H9 (cell line): ENCODE data around the gene FARP1. TPM values are rescaled to one million over a fixed set of nuclear protein-coding genes. Genes with fewer than 3 reads are reported as not detected.

Experiments used
- DNase-seq: peaks from one replicate; pipeline ENCODE4 v3.0.0-alpha.2; 2017
- H2AFZ ChIP-seq: one replicate; pipeline ENCODE4 v1.6.1; 2013; ENCODE audit warnings: mild to moderate bottlenecking, low read length, control low read depth, moderate library complexity
- H2AK5ac ChIP-seq: 2 replicates; pipeline ENCODE4 v1.6.1; 2013; ENCODE audit warnings: low read length, control low read depth, mixed read lengths; ENCODE audit not compliant: insufficient read length
- H2BK120ac ChIP-seq: one replicate; pipeline ENCODE4 v1.6.1; 2013; ENCODE audit warnings: low read depth, mild to moderate bottlenecking, low read length, control low read depth, inconsistent platforms; ENCODE audit not compliant: poor library complexity, severe bottlenecking
- H2BK12ac ChIP-seq: 2 replicates; pipeline ENCODE4 v1.6.1; 2013; ENCODE audit warnings: low read length, control low read depth, mixed read lengths, low read depth; ENCODE audit not compliant: insufficient read length
- H2BK15ac ChIP-seq: 2 replicates; pipeline ENCODE4 v1.6.1; 2013; ENCODE audit warnings: low read depth, low read length, control low read depth
- H2BK20ac ChIP-seq: one replicate; pipeline ENCODE4 v1.6.1; 2013; ENCODE audit warnings: low read depth, mild to moderate bottlenecking, low read length, control low read depth, inconsistent platforms; ENCODE audit not compliant: poor library complexity, severe bottlenecking
- H2BK5ac ChIP-seq: 2 replicates; pipeline ENCODE4 v1.6.1; 2013; ENCODE audit warnings: low read length, control low read depth, mixed read lengths; ENCODE audit not compliant: insufficient read length
- H3K14ac ChIP-seq: 2 replicates; pipeline ENCODE4 v1.6.1; 2013; ENCODE audit warnings: low read length, control low read depth; ENCODE audit not compliant: insufficient read depth
- H3K18ac ChIP-seq: 2 replicates; pipeline ENCODE4 v1.6.1; 2013; ENCODE audit warnings: low read depth, mild to moderate bottlenecking, mixed read lengths, low read length, control low read depth; ENCODE audit not compliant: insufficient read length
- H3K23ac ChIP-seq: 2 replicates; pipeline ENCODE4 v1.6.1; 2013; ENCODE audit warnings: low read length, control low read depth, mixed read lengths, low read depth; ENCODE audit not compliant: insufficient read length
- H3K23me2 ChIP-seq: 2 replicates; pipeline ENCODE4 v1.6.1; 2013; ENCODE audit warnings: low read depth, mild to moderate bottlenecking, mixed read lengths, low read length, control low read depth; ENCODE audit not compliant: insufficient read length, poor library complexity, severe bottlenecking
- H3K27ac ChIP-seq: 2 replicates; pipeline ENCODE4 v1.5.1; 2013; ENCODE audit warnings: low read length, control low read depth, mixed read lengths, low read depth; ENCODE audit not compliant: insufficient read length
- H3K27me3 ChIP-seq: 2 replicates; pipeline ENCODE4 v1.6.1; 2013; ENCODE audit warnings: low read length, control low read depth, inconsistent platforms; ENCODE audit not compliant: insufficient read depth
- H3K4ac ChIP-seq: 2 replicates; pipeline ENCODE4 v1.6.1; 2013; ENCODE audit warnings: low read depth, mild to moderate bottlenecking, control low read depth, inconsistent platforms, low read length, moderate library complexity
- H3K4me1 ChIP-seq: 2 replicates; pipeline ENCODE4 v1.6.1; 2013; ENCODE audit warnings: low read length, control low read depth, inconsistent platforms; ENCODE audit not compliant: insufficient read depth
- H3K4me2 ChIP-seq: 2 replicates; pipeline ENCODE4 v1.6.1; 2013; ENCODE audit warnings: low read length, control low read depth, mixed read lengths; ENCODE audit not compliant: insufficient read length, insufficient read depth
- H3K56ac ChIP-seq: 2 replicates; pipeline ENCODE4 v1.6.1; 2013; ENCODE audit warnings: low read depth, mild to moderate bottlenecking, mixed read lengths, low read length, control low read depth; ENCODE audit not compliant: insufficient read length
- H3K79me1 ChIP-seq: 2 replicates; pipeline ENCODE4 v1.6.1; 2013; ENCODE audit warnings: low read depth, mild to moderate bottlenecking, moderate library complexity, low read length, control low read depth, inconsistent platforms; ENCODE audit not compliant: insufficient read depth, poor library complexity, severe bottlenecking
- H3K79me2 ChIP-seq: 2 replicates; pipeline ENCODE4 v1.6.1; 2013; ENCODE audit warnings: low read length, control low read depth, inconsistent platforms; ENCODE audit not compliant: insufficient read depth
- H3K9ac ChIP-seq: 2 replicates; pipeline ENCODE4 v1.6.1; 2013; ENCODE audit warnings: low read length, control low read depth, mixed read lengths; ENCODE audit not compliant: insufficient read length; ENCODE audit errors: extremely low read depth
- H3K9me3 ChIP-seq: one replicate; pipeline ENCODE4 v1.6.1; 2013; ENCODE audit warnings: low read depth, low read length, inconsistent platforms; ENCODE audit not compliant: control insufficient read depth
- H3T11ph ChIP-seq: one replicate; pipeline ENCODE4 v1.6.1; 2013; ENCODE audit warnings: mild to moderate bottlenecking, low read length, control low read depth, inconsistent platforms
- H4K20me1 ChIP-seq: one replicate; pipeline ENCODE4 v1.6.1; 2013; ENCODE audit not compliant: control insufficient read depth, insufficient read length, insufficient read depth
- H4K5ac ChIP-seq: 2 replicates; pipeline ENCODE4 v1.6.1; 2013; ENCODE audit warnings: low read depth, mild to moderate bottlenecking, mixed read lengths, low read length, control low read depth; ENCODE audit not compliant: insufficient read length
- H4K8ac ChIP-seq: replicated peaks from 2 replicates; pipeline ENCODE4 v1.6.1; 2013; ENCODE audit warnings: low read length, control low read depth, mixed read lengths, low read depth; ENCODE audit not compliant: insufficient read length
- H4K91ac ChIP-seq: 2 replicates; pipeline ENCODE4 v1.6.1; 2013; ENCODE audit warnings: low read depth, mild to moderate bottlenecking, moderate library complexity, mixed read lengths, low read length, control low read depth; ENCODE audit not compliant: insufficient read length
- H3K27ac Mint-ChIP-seq, 3 experiments: 2 replicates in 2 of 3; 3 replicates in 1 of 3; pipeline ENCODE4 v1.8.0; 2020 to 2021; ENCODE audit warnings: mixed read lengths in 3 of 3, mild to moderate bottlenecking in 1 of 3, moderate library complexity in 1 of 3
- H3K27me3 Mint-ChIP-seq: 2 replicates; pipeline ENCODE4 v1.8.0; 2021; ENCODE audit warnings: low read depth, mild to moderate bottlenecking, moderate library complexity, mixed read lengths
- H3K36me3 Mint-ChIP-seq, 3 experiments: 2 replicates in 2 of 3; 3 replicates in 1 of 3; pipeline ENCODE4 v1.8.0; 2020 to 2021; ENCODE audit warnings: low read depth in 3 of 3, mixed read lengths in 3 of 3; ENCODE audit not compliant: insufficient read depth in 1 of 3
- H3K4me1 Mint-ChIP-seq, 2 experiments: 2 replicates each; pipeline ENCODE4 v1.8.0; 2020; ENCODE audit warnings: mixed read lengths in 2 of 2
- H3K4me3 Mint-ChIP-seq, 2 experiments: 2 replicates in 1 of 2; 3 replicates in 1 of 2; pipeline ENCODE4 v1.8.0; 2020 to 2021; ENCODE audit warnings: mild to moderate bottlenecking in 2 of 2, mixed read lengths in 2 of 2, moderate library complexity in 1 of 2
- H3K9me3 Mint-ChIP-seq, 2 experiments: 2 replicates in 1 of 2; 3 replicates in 1 of 2; pipeline ENCODE4 v1.8.0; 2020; ENCODE audit warnings: mild to moderate bottlenecking in 2 of 2, mixed read lengths in 2 of 2, moderate library complexity in 1 of 2
- WGBS: extraction: QIAGEN DNeasy Blood & Tissue Kit; methylation state at CpG from one replicate; pipeline ENCODE4 v1.1.7; 2013; ENCODE audit warnings: missing lambda C conversion rate, low lambda C conversion rate, mixed read lengths; ENCODE audit not compliant: insufficient read length; ENCODE audit errors: extremely low coverage; 5-methylcytosine and 5-hydroxymethylcytosine counted together
- total RNA-seq: library from RNA; stranded (reverse); gene quantifications from 2 replicates; pipeline ENCODE4 v1.2.1, GENCODE V29; 2021
- TF ChIP-seq, protein P1 (sequence below): fragments of 200-600 bp; sonication (generic); conservative IDR thresholded peaks from 3 replicates; pipeline ENCODE4 v1.8.0; 2021; ENCODE audit warnings: antibody characterized with exemption, mild to moderate bottlenecking

Gene FARP1
- total RNA-seq, 1 experiment from 2014 or later: 95.9 TPM

- no peak overlapping the region for H2BK15ac ChIP-seq
- Mint-ChIP-seq H3K4me1 (peaks cover 20 to 29% of the 10 kb centered on the region in 2 experiments), H3K4me3 (no peak overlapping the region), H3K9me3 (no peaks in the 10 kb centered on the region), H3K27ac (no peak overlapping the region), H3K27me3 (no peaks in the 10 kb centered on the region), H3K36me3 (peaks cover 0 to 3% (median 0%) of the 10 kb centered on the region in 3 experiments; a peak in 1 of 7 replicates)
- no CpG with 5 or more reads among the region's 5 CpGs for WGBS
- H3K79me1 ChIP-seq: no peaks in the 10 kb centered on the region
- H4K20me1 ChIP-seq: no peaks in the 10 kb centered on the region
- no peak overlapping the region for H2BK5ac ChIP-seq
- H3K9me3 ChIP-seq: no peaks in the 10 kb centered on the region
- no peak overlapping the region for H2AK5ac ChIP-seq
- H3K14ac ChIP-seq: no peak overlapping the region
- no peaks in the 10 kb centered on the region; the same call in 1 of the 2 replicates for H3K79me2 ChIP-seq
- H3K27ac ChIP-seq: no peak overlapping the region
- no peak overlapping the region for H3K56ac ChIP-seq
- H4K5ac ChIP-seq: no peak overlapping the region
- no peak overlapping the region for H4K91ac ChIP-seq
- no peak overlapping the region for H3K23ac ChIP-seq
- no peak overlapping the region for H3K18ac ChIP-seq
- TF ChIP-seq, protein P1, sequence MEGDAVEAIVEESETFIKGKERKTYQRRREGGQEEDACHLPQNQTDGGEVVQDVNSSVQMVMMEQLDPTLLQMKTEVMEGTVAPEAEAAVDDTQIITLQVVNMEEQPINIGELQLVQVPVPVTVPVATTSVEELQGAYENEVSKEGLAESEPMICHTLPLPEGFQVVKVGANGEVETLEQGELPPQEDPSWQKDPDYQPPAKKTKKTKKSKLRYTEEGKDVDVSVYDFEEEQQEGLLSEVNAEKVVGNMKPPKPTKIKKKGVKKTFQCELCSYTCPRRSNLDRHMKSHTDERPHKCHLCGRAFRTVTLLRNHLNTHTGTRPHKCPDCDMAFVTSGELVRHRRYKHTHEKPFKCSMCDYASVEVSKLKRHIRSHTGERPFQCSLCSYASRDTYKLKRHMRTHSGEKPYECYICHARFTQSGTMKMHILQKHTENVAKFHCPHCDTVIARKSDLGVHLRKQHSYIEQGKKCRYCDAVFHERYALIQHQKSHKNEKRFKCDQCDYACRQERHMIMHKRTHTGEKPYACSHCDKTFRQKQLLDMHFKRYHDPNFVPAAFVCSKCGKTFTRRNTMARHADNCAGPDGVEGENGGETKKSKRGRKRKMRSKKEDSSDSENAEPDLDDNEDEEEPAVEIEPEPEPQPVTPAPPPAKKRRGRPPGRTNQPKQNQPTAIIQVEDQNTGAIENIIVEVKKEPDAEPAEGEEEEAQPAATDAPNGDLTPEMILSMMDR: no peak
- no peaks in the 10 kb centered on the region for H3K23me2 ChIP-seq
- H2BK12ac ChIP-seq: no peak overlapping the region
- no peaks in the 10 kb centered on the region for H3K27me3 ChIP-seq
- no peak overlapping the region for H3T11ph ChIP-seq
- no peak overlapping the region for H2BK20ac ChIP-seq
- no peak overlapping the region for H3K9ac ChIP-seq
- H4K8ac ChIP-seq: no peak overlapping the region
- H2AFZ ChIP-seq: no peak overlapping the region
- no peak overlapping the region for H3K4me2 ChIP-seq
- no peak for DNase-seq
- H2BK120ac ChIP-seq: no peak overlapping the region
- no peak overlapping the region for H3K4ac ChIP-seq
- peaks cover 2% of the 10 kb centered on the region; the same call in 1 of the 2 replicates for H3K4me1 ChIP-seq
These were observed 122.0 kb downstream of the FARP1 start for GRCh38 chr13:98264877-98265276.
